T-helper 1 cell treated with Interleukin-12 subunit alpha and Interleukin-12 subunit beta and Interleukin-4 antibody, amounts not matched to agents 30 ng/mL and 1 ng/mL, for 36 hours (primary cell): ENCODE measurements around the gene COX5B. TPM values are rescaled to one million over a fixed set of nuclear protein-coding genes. Genes with fewer than 3 reads are reported as not detected.

Experiments used
- intact Hi-C: fragments of 100-400 bp; cut with micrococcal nuclease; formaldehyde crosslinking; loops from one replicate; pipeline ENCODE4 v1.15.1; 2024
- total RNA-seq: library from RNA; stranded (reverse); gene quantifications from 2 replicates; pipeline ENCODE4 v1.2.3, GENCODE V29; 2022

The COX5B gene
- total RNA-seq, 1 donor from 2014 or later = 209 TPM

GRCh38 chr2:97653874-97654273 lies 8.0 kb downstream of the COX5B start:
- intact Hi-C loops = no loop called here

- intact Hi-C loops = no loop called here
These were observed 8.4 kb downstream of the COX5B start for GRCh38 chr2:97654309-97654708.

- intact Hi-C loops = no loop called here
These were observed 8.9 kb downstream of the COX5B start for GRCh38 chr2:97654791-97655190.

GRCh38 chr2:97656129-97656755 lies 10.4 kb downstream of the COX5B start:
- intact Hi-C loops = no loop called here

- intact Hi-C loops = no loop called here
These were observed 11.2 kb downstream of the COX5B start for GRCh38 chr2:97656905-97657587.

- intact Hi-C loops = no loop called here
These were observed 12.3 kb downstream of the COX5B start for GRCh38 chr2:97657986-97658690.

- intact Hi-C loops = no loop called here
These were observed 12.9 kb downstream of the COX5B start for GRCh38 chr2:97658691-97659157.

GRCh38 chr2:97659256-97660043 lies 13.6 kb downstream of the COX5B start:
- intact Hi-C loops = loop anchor here (5.0 kb wide), 5 partner anchors 338 to 1512 kb away; partner anchors contain the start of genes ARID5A, C2orf15, DUSP2 and TMEM131

- intact Hi-C loops = loop anchor here (5.0 kb wide), 5 partner anchors 337 to 1513 kb away; partner anchors contain the start of genes ARID5A, C2orf15, DUSP2 and TMEM131
These were observed 14.3 kb downstream of the COX5B start for GRCh38 chr2:97660044-97660774.

- intact Hi-C loops = loop anchor here (5.0 kb wide), 5 partner anchors 336 to 1514 kb away; partner anchors contain the start of genes ARID5A, C2orf15, DUSP2 and TMEM131
These were observed 15.0 kb downstream of the COX5B start for GRCh38 chr2:97660775-97661389.

- intact Hi-C loops = loop anchor here (5.0 kb wide), 5 partner anchors 335 to 1515 kb away; partner anchors contain the start of genes ARID5A, C2orf15, DUSP2 and TMEM131
These were observed 16.1 kb downstream of the COX5B start for GRCh38 chr2:97661927-97662326.

- intact Hi-C loops = loop anchor here (5.0 kb wide), 5 partner anchors 335 to 1515 kb away; partner anchors contain the start of genes ARID5A, C2orf15, DUSP2 and TMEM131
These were observed 16.6 kb downstream of the COX5B start for GRCh38 chr2:97662386-97662894.

- intact Hi-C loops = loop anchor here (5.0 kb wide), 5 partner anchors 334 to 1516 kb away; partner anchors contain the start of genes ARID5A, C2orf15, DUSP2 and TMEM131
These were observed 17.2 kb downstream of the COX5B start for GRCh38 chr2:97662895-97663625.

- intact Hi-C loops = loop anchor here (5.0 kb wide), 5 partner anchors 334 to 1516 kb away; partner anchors contain the start of genes ARID5A, C2orf15, DUSP2 and TMEM131
These were observed 17.7 kb downstream of the COX5B start for GRCh38 chr2:97663626-97663961.

- intact Hi-C loops = loop anchor here (1.0 to 5.0 kb wide), 11 partner anchors 19 to 1517 kb away; partner anchors contain the start of genes ARID5A, C2orf15, DUSP2 and LMAN2L
These were observed 18.2 kb downstream of the COX5B start, which contains the start of gene ACTR1B for GRCh38 chr2:97663962-97664635. ACTR1B (minus strand) TSS chr2:97664044; CDS start chr2:97663890, 154 bp downstream.

GRCh38 chr2:97664636-97664970 lies 18.7 kb downstream of the COX5B start:
- intact Hi-C loops = loop anchor here (1.0 to 5.0 kb wide), 11 partner anchors 19 to 1517 kb away; partner anchors contain the start of genes ARID5A, C2orf15, DUSP2 and LMAN2L

GRCh38 chr2:97669448-97669847 lies 23.6 kb downstream of the COX5B start, which contains the start of gene C2orf92:
C2orf92 (plus strand) TSS chr2:97669713; CDS start chr2:97669789, 76 bp downstream.
- intact Hi-C loops = no loop called here

- intact Hi-C loops = no loop called here
These were observed 24.6 kb downstream of the COX5B start for GRCh38 chr2:97670471-97670870.
